Measurements from ENCODE around the gene TRIM37. TPM values are rescaled to one million over a fixed set of nuclear protein-coding genes. Genes with fewer than 3 reads are reported as not detected.

The TRIM37 gene
- total and polyA plus RNA-seq, 5 donors from 2014 or later, result 8.5 to 27.9 (median 11.4) TPM

DNA sequence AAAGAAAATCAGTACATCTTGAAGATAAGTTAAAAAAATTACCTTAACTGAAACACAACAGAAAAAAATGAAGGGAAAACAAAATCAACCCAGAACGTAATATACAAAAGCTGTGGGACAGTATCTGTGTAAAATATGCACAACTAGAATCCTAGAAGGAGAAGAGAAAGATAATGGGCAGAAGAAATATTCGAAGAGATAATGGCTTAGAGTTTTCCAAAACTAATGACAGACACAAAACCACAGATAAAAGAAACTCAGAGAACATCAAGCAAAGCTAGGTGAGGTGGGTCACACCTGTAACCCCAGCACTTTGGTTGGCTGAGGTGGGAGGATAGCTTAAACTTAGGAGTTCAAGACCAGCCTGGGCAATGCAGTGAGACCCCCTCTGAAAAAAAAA lies 117.1 kb downstream of the TRIM37 start:
- Mint-ChIP-seq H3K9me3 (no peaks in the 10 kb centered on the region), H3K4me3 (no peak overlapping the region), H3K27ac (no peak overlapping the region), H3K27me3 (no peaks in the 10 kb centered on the region), H3K4me1 (peaks cover 0 to 2% (median 0%) of the 10 kb centered on the region in 4 donors), H3K36me3 (peaks cover 7% of the 10 kb centered on the region)
- Histone ChIP-seq H3K4me3 (ENCODE audit: low read depth, low read length) (no peak overlapping the region), H3K4me1 (ENCODE audit: control insufficient read depth, insufficient read depth, low read length, poor library complexity, severe bottlenecking) (no peaks in the 10 kb centered on the region), H3K9me3 (ENCODE audit: control insufficient read depth in 2 of 2, low read length in 2 of 2) (no peaks in the 10 kb centered on the region), H3K27ac (ENCODE audit: insufficient read depth, low read length, poor library complexity, severe bottlenecking) (no peak overlapping the region), H3K36me3 (ENCODE audit: control insufficient read depth, insufficient read depth, low read length) (no peaks in the 10 kb centered on the region), H3K27me3 (ENCODE audit: control insufficient read depth, insufficient read depth, low read length) (no peaks in the 10 kb centered on the region)
- ATAC-seq (ENCODE audit: low read depth in 2 of 2), result no peak
- no peak for DNase-seq

DNA sequence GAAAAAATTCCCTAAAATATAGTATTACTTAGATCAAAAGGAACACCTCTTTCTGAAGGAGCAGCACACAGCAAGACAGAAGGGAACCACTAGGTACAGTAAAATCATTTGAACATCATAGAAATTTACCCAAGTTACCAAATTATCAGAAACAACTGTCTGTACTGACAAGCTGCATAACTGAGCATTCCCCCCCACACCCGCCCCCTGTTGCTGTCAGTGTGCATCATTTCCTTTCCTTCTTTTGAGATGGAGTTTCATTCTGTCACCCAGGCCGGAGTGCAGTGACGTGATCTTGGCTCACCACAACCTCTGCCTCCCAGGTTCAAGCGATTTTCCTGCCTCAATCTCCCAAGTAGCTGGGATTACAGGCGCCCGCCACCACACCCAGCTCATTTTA lies 120.7 kb downstream of the TRIM37 start:
- Histone ChIP-seq H3K4me1 (ENCODE audit: control insufficient read depth, insufficient read depth, low read length, poor library complexity, severe bottlenecking) (no peaks in the 10 kb centered on the region), H3K27me3 (ENCODE audit: control insufficient read depth, insufficient read depth, low read length) (no peaks in the 10 kb centered on the region), H3K36me3 (ENCODE audit: control insufficient read depth, insufficient read depth, low read length) (no peaks in the 10 kb centered on the region), H3K27ac (ENCODE audit: insufficient read depth, low read length, poor library complexity, severe bottlenecking) (no peak overlapping the region), H3K9me3 (ENCODE audit: control insufficient read depth in 2 of 2, low read length in 2 of 2) (no peaks in the 10 kb centered on the region), H3K4me3 (ENCODE audit: low read depth, low read length) (no peak overlapping the region)
- Mint-ChIP-seq H3K9me3 (no peaks in the 10 kb centered on the region), H3K4me3 (no peak overlapping the region), H3K27me3 (no peaks in the 10 kb centered on the region), H3K4me1 (peaks cover 0 to 2% (median 0%) of the 10 kb centered on the region in 4 donors), H3K27ac (no peak overlapping the region), H3K36me3 (peaks cover 7% of the 10 kb centered on the region)
- ATAC-seq (ENCODE audit: low read depth in 2 of 2), result no peak
- DNase-seq, result no peak

DNA sequence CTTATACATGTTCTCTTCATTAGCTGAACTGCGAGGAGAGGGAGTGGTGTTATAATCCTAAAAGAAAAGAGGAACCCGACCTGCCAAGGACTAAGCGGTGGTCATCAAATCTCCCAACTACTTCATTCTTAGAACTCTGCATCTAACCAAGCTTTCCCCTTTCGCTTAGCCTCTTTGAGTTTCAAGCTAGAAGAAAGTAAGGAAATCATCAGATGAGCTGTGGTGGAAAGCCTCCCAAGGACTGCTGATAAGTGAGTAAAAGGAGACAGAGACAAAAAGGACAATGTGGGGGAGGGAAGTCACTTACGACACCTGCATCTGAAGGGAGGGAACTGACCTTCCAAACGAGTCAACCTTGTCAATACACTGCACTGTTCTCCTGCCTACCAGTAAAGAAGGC lies 121.3 kb downstream of the TRIM37 start:
- Histone ChIP-seq H3K9me3 (ENCODE audit: control insufficient read depth in 2 of 2, low read length in 2 of 2) (no peaks in the 10 kb centered on the region), H3K27ac (ENCODE audit: insufficient read depth, low read length, poor library complexity, severe bottlenecking) (no peak overlapping the region), H3K4me3 (ENCODE audit: low read depth, low read length) (no peak overlapping the region), H3K4me1 (ENCODE audit: control insufficient read depth, insufficient read depth, low read length, poor library complexity, severe bottlenecking) (no peaks in the 10 kb centered on the region), H3K36me3 (ENCODE audit: control insufficient read depth, insufficient read depth, low read length) (no peaks in the 10 kb centered on the region), H3K27me3 (ENCODE audit: control insufficient read depth, insufficient read depth, low read length) (no peaks in the 10 kb centered on the region)
- Mint-ChIP-seq H3K4me3 (no peak overlapping the region), H3K36me3 (peaks cover 7% of the 10 kb centered on the region), H3K27me3 (no peaks in the 10 kb centered on the region), H3K27ac (no peak overlapping the region), H3K4me1 (peaks cover 0 to 3% (median 0%) of the 10 kb centered on the region in 4 donors), H3K9me3 (no peaks in the 10 kb centered on the region)
- no peak for ATAC-seq (ENCODE audit: low read depth in 2 of 2)
- DNase-seq, result no peak

DNA sequence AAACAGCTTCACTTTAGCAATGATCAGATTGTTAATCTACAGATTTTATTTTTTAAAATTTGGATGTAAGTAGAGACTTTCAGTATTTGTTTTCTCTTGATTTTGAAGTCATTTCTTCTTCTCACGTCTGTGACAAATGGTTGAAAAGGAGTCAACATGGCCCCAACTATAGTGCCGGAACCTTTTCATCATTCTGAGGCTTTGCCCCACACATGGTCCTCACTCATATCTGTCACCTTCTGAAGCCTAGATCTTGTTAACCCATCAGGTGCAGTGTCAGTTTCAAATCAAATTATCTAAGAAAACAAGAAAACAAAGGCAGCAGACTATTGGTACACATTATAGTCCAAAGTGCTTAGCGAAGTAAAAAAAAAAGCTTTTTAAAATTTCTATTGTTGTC lies 124.1 kb downstream of the TRIM37 start:
- H3K27ac ChIP-seq (ENCODE audit: insufficient read depth, low read length, poor library complexity, severe bottlenecking), result no peak overlapping the region
- no peaks in the 10 kb centered on the region for H3K4me1 ChIP-seq (ENCODE audit: control insufficient read depth, insufficient read depth, low read length, poor library complexity, severe bottlenecking)
- Mint-ChIP-seq H3K27me3 (no peaks in the 10 kb centered on the region), H3K9me3 (no peaks in the 10 kb centered on the region), H3K27ac (no peak overlapping the region), H3K36me3 (peaks cover 4% of the 10 kb centered on the region), H3K4me3 (no peak overlapping the region), H3K4me1 (peaks cover 0 to 3% (median 0%) of the 10 kb centered on the region in 4 donors)
- no peak for ATAC-seq (ENCODE audit: low read depth in 2 of 2)
- no peaks in the 10 kb centered on the region for H3K36me3 ChIP-seq (ENCODE audit: control insufficient read depth, insufficient read depth, low read length)
- H3K9me3 ChIP-seq (ENCODE audit: control insufficient read depth in 2 of 2, low read length in 2 of 2), result no peaks in the 10 kb centered on the region
- DNase-seq, result no peak
- H3K27me3 ChIP-seq (ENCODE audit: control insufficient read depth, insufficient read depth, low read length), result no peaks in the 10 kb centered on the region
- no peak overlapping the region for H3K4me3 ChIP-seq (ENCODE audit: low read depth, low read length)

DNA sequence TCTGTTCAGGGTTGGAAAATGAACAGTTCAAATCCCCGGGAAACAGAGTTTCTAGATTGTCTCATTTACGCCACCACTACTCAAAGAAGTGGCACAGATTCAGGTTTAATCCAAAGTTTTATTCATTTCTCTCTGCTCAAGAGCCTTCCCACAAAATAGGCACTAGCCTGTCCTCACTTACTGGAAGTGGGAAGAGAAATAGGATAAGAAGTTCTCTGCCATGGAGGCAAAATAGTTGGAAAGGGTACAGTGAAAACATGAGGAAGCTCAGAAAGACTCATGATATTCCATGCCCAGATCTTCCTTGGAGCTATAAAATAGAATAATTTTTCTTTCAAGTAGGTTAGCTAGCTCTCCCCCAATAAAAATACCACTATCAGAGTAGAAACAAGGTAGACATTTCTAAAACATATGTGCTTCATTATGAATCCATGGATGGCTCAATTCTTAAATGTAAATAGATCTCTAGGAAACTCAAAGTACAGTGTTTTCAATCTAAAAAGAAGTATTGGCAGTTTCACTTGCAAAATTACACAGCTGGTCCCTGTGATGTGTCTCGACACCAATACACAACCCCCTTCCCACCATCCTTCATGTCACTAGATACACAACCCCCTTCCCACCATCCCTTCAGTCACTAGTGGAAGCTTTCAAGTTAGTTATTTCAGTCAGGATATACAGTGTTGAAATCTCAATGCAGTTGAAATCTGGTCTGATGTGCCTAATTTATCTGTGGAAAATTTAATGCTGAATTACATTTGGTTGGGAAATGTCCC lies 125.8 kb downstream of the TRIM37 start:
- Histone ChIP-seq H3K9me3 (ENCODE audit: control insufficient read depth in 2 of 2, low read length in 2 of 2) (no peaks in the 10 kb centered on the region), H3K27me3 (ENCODE audit: control insufficient read depth, insufficient read depth, low read length) (no peaks in the 10 kb centered on the region), H3K4me3 (ENCODE audit: low read depth, low read length) (no peak overlapping the region), H3K36me3 (ENCODE audit: control insufficient read depth, insufficient read depth, low read length) (no peaks in the 10 kb centered on the region), H3K27ac (ENCODE audit: insufficient read depth, low read length, poor library complexity, severe bottlenecking) (no peak overlapping the region), H3K4me1 (ENCODE audit: control insufficient read depth, insufficient read depth, low read length, poor library complexity, severe bottlenecking) (no peaks in the 10 kb centered on the region)
- Mint-ChIP-seq H3K27ac (no peak overlapping the region), H3K4me3 (peak overlapping the region in 1 of 4 donors; percentile 43), H3K27me3 (no peaks in the 10 kb centered on the region), H3K4me1 (peaks cover 0 to 3% (median 0%) of the 10 kb centered on the region in 4 donors), H3K36me3 (no peaks in the 10 kb centered on the region), H3K9me3 (no peaks in the 10 kb centered on the region)
- no peak for ATAC-seq (ENCODE audit: low read depth in 2 of 2)
- DNase-seq, result no peak

DNA sequence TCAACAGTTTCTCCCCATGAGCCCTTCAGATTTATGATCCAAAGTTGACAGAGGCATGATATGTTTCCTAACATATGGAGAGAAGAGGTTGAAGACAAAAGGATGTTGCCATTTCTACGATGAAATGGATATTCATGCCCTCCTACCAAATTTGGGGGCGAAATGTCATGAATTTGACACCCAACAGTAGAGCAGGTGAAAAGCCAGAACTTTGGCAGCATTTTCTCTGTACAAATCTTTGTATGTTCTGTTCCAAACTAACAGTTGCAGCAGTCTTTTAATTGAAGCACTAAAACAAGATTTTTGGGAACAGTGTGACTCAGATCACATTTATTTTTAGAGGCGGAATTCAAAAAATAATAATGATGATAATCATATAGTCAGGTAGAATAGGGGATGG lies 130.1 kb downstream of the TRIM37 start:
- Histone ChIP-seq H3K27me3 (ENCODE audit: control insufficient read depth, insufficient read depth, low read length) (no peaks in the 10 kb centered on the region), H3K4me3 (ENCODE audit: low read depth, low read length) (no peak overlapping the region), H3K27ac (ENCODE audit: insufficient read depth, low read length, poor library complexity, severe bottlenecking) (no peak overlapping the region), H3K36me3 (ENCODE audit: control insufficient read depth, insufficient read depth, low read length) (no peaks in the 10 kb centered on the region), H3K4me1 (ENCODE audit: control insufficient read depth, insufficient read depth, low read length, poor library complexity, severe bottlenecking) (no peaks in the 10 kb centered on the region), H3K9me3 (ENCODE audit: control insufficient read depth in 2 of 2, low read length in 2 of 2) (no peaks in the 10 kb centered on the region)
- H3K27me3 Mint-ChIP-seq, result no peaks in the 10 kb centered on the region
- H3K36me3 Mint-ChIP-seq, result no peaks in the 10 kb centered on the region
- no peak overlapping the region for H3K4me3 Mint-ChIP-seq
- peaks cover 0 to 2% (median 0%) of the 10 kb centered on the region in 4 donors for H3K4me1 Mint-ChIP-seq
- no peak overlapping the region for H3K27ac Mint-ChIP-seq
- ATAC-seq (ENCODE audit: low read depth in 2 of 2), result no peak
- no peak for DNase-seq
- no peaks in the 10 kb centered on the region for H3K9me3 Mint-ChIP-seq

DNA sequence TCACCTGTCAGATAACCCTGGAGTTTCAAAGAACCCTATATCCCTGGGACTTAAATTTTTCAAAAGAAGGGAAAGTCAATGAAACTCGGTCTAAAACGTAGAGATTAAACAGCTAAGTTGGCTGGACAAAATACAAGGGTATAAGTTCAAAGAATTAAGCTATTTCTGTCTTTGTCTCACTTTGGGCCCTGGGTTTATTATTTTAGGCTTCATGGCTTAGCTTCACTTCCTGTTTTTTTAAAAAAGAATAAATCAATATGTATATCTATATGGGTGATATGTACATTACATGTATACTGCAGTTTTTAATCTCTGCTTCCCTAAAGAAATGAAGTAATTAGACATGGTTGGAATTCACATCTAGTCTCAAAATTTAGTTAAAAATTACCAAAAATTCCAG lies 132.3 kb downstream of the TRIM37 start:
- no peaks in the 10 kb centered on the region for H3K27me3 Mint-ChIP-seq

More for the DNA sequence above, 132.3 kb downstream of the TRIM37 start:
- H3K4me3 ChIP-seq (ENCODE audit: low read depth, low read length), result no peak overlapping the region
- DNase-seq (no peak), ATAC-seq (ENCODE audit: low read depth in 2 of 2) (no peak)
- H3K36me3 ChIP-seq (ENCODE audit: control insufficient read depth, insufficient read depth, low read length), result no peaks in the 10 kb centered on the region
- H3K4me1 ChIP-seq (ENCODE audit: control insufficient read depth, insufficient read depth, low read length, poor library complexity, severe bottlenecking), result no peaks in the 10 kb centered on the region
- no peaks in the 10 kb centered on the region for H3K9me3 ChIP-seq (ENCODE audit: control insufficient read depth in 2 of 2, low read length in 2 of 2)
- H3K27ac Mint-ChIP-seq, result no peak overlapping the region
- H3K4me3 Mint-ChIP-seq, result no peak overlapping the region
- H3K36me3 Mint-ChIP-seq, result no peaks in the 10 kb centered on the region
- no peaks in the 10 kb centered on the region for H3K27me3 ChIP-seq (ENCODE audit: control insufficient read depth, insufficient read depth, low read length)
- H3K9me3 Mint-ChIP-seq, result no peaks in the 10 kb centered on the region
- H3K27ac ChIP-seq (ENCODE audit: insufficient read depth, low read length, poor library complexity, severe bottlenecking), result no peak overlapping the region
- H3K4me1 Mint-ChIP-seq, result no peaks in the 10 kb centered on the region

All from CD4-positive, CD25-positive, alpha-beta regulatory T cell (primary cell).